Lung (tissue), 12 donors: Measurements from ENCODE around the gene MAP4K1. TPM values are rescaled to one million over a fixed set of nuclear protein-coding genes. Genes with fewer than 3 reads are reported as not detected.
"Not testable (repeated sequence)": the region's sequence is repeated elsewhere in the genome, so short reads cannot be mapped to it uniquely, and the experiment has no call there.

Experiments used
- ATAC-seq: fragments of 200-7000 bp; cut with Tn5 transposase; one replicate; pipeline ENCODE4 v1.9.1; 2020; ENCODE audit warnings: moderate number of reproducible peaks; ENCODE audit not compliant: insufficient read depth, low FRiP score
- DNase-seq, 3 donors: peaks; one replicate each; pipeline ENCODE4 v3.0.0-alpha.2; 2013 to 2017
- H3K27ac ChIP-seq, 2 donors: one replicate each; pipeline ENCODE4 v1.5.1; 2013; ENCODE audit warnings: mild to moderate bottlenecking in 2 of 2, moderate library complexity in 2 of 2, control low read depth in 1 of 2, inconsistent platforms in 1 of 2, low read depth in 1 of 2, low read length in 1 of 2
- H3K27me3 ChIP-seq, 3 donors: one replicate each; pipeline ENCODE4 v1.5.1; 2013; ENCODE audit warnings: low read length in 2 of 3; ENCODE audit not compliant: control insufficient read depth in 3 of 3, insufficient read depth in 3 of 3
- H3K36me3 ChIP-seq, 4 donors: one replicate each; pipeline ENCODE4 v1.5.1; 2013; ENCODE audit warnings: low read length in 4 of 4, mild to moderate bottlenecking in 1 of 4, moderate library complexity in 1 of 4; ENCODE audit not compliant: control insufficient read depth in 4 of 4, insufficient read depth in 4 of 4
- H3K4me1 ChIP-seq, 5 donors: one replicate each; pipeline ENCODE4 v1.5.1; 2013; ENCODE audit warnings: low read length in 5 of 5, mild to moderate bottlenecking in 2 of 5, moderate library complexity in 1 of 5; ENCODE audit not compliant: control insufficient read depth in 5 of 5, insufficient read depth in 5 of 5
- H3K4me3 ChIP-seq: one replicate; pipeline ENCODE4 v1.5.1; 2013; ENCODE audit warnings: mild to moderate bottlenecking, control low read depth, moderate library complexity
- H3K9ac ChIP-seq, 2 donors: one replicate each; pipeline ENCODE4 v1.5.1; 2013; ENCODE audit warnings: low read length in 2 of 2, control low read depth in 1 of 2; ENCODE audit not compliant: insufficient read depth in 1 of 2
- H3K9me3 ChIP-seq, 4 donors: one replicate each; pipeline ENCODE4 v1.5.1; 2013; ENCODE audit warnings: low read length in 3 of 4, mild to moderate bottlenecking in 1 of 4, moderate library complexity in 1 of 4; ENCODE audit not compliant: control insufficient read depth in 4 of 4, insufficient read depth in 3 of 4
- WGBS, 2 donors: extraction: QIAGEN DNeasy Blood & Tissue Kit; methylation state at CpG; one replicate each; pipeline ENCODE4 v1.1.7; 2013; 5-methylcytosine and 5-hydroxymethylcytosine counted together
- polyA plus RNA-seq, 2 donors: library from polyadenylated mRNA; stranded (reverse); fragments of 200-250 nt; gene quantifications; one replicate each; pipeline ENCODE4 v1.2.1, GENCODE V29; 2013
- total RNA-seq, 2 donors: library from RNA; depleted of rRNA in 1 of 2; stranded (reverse); fragments of >200 nt in 1 of 2; gene quantifications; one replicate each; pipeline ENCODE4 v1.2.1, GENCODE V29; 2014 to 2021
- TF ChIP-seq, protein P1 (sequence below): IDR thresholded peaks from 2 replicates; pipeline ENCODE4 v1.5.1; 2012; ENCODE audit warnings: mild to moderate bottlenecking; ENCODE audit errors: control extremely low read depth, extremely low read depth
- donor health status: control.
- donor health status: control.
- donor health status: Bipolar disorder and iron deficiency.
- donor health status: healthy.
- donor health status: DM: yes; HTN: yes; CAD: no.

MAP4K1 gene
- total and polyA plus RNA-seq, 4 donors = 4.0 to 13.1 (median 8.4) TPM

DNA sequence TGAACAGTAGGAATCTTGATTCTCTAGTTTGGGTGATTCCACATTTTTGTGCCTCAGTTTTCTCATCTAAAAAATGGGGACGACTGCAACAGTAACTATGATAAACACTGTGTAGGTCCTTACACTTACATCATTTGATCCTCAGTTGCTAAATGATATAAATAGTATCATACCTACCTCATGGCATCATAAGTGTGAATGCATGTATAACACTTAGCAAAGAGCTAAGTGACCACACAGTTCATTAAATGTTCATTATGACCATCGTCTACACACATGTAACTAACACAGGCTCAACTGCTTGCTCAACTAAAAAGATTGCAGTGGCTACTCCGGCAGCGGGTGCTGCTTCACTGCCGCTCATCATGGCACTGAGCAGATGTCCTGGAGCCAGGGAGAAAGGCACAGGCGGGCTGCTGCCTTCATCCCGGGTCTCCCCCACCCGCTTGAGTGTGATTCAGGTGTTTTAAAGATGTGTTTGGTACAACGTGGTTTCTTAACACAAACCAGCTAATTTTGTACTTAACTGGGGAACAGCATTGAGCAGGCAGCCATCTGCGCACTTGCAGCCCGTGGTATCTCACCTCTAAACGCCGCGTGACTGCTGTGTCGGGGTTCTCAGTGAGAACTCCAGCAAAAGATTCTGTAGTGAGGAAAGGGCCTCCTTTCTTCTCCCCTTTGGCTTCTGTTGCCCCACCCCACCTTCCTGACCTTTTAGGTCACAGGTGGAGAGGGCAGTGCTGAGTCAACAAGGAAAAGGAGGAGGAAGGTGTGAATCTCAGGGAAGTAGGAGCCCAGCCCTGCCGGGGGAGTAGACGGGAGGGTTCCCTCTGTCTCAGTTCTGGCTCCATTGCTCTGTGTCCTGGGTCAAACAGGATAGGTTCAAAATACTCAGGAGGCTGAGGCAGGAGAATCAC lies 18.0 kb upstream of the MAP4K1 start:
- TF ChIP-seq, protein P1, sequence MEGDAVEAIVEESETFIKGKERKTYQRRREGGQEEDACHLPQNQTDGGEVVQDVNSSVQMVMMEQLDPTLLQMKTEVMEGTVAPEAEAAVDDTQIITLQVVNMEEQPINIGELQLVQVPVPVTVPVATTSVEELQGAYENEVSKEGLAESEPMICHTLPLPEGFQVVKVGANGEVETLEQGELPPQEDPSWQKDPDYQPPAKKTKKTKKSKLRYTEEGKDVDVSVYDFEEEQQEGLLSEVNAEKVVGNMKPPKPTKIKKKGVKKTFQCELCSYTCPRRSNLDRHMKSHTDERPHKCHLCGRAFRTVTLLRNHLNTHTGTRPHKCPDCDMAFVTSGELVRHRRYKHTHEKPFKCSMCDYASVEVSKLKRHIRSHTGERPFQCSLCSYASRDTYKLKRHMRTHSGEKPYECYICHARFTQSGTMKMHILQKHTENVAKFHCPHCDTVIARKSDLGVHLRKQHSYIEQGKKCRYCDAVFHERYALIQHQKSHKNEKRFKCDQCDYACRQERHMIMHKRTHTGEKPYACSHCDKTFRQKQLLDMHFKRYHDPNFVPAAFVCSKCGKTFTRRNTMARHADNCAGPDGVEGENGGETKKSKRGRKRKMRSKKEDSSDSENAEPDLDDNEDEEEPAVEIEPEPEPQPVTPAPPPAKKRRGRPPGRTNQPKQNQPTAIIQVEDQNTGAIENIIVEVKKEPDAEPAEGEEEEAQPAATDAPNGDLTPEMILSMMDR = no peak
- H3K27me3 ChIP-seq = no peaks in the 10 kb centered on the region
- H3K27ac ChIP-seq = peak overlapping the region in 1 of 2 donors; percentile 55
- H3K36me3 ChIP-seq = peaks cover 3 to 14% (median 12%) of the 10 kb centered on the region in 4 donors
- WGBS, 2 donors = 90 to 91% methylated on average over 17 of the region's 17 CpGs
- no peak overlapping the region for H3K4me3 ChIP-seq
- no peak overlapping the region for H3K9ac ChIP-seq
- ATAC-seq (no peak), DNase-seq (no peak)
- peaks cover 0 to 2% (median 0%) of the 10 kb centered on the region in 4 donors for H3K9me3 ChIP-seq
- peaks cover 0 to 4% (median 0%) of the 10 kb centered on the region in 5 donors for H3K4me1 ChIP-seq

DNA sequence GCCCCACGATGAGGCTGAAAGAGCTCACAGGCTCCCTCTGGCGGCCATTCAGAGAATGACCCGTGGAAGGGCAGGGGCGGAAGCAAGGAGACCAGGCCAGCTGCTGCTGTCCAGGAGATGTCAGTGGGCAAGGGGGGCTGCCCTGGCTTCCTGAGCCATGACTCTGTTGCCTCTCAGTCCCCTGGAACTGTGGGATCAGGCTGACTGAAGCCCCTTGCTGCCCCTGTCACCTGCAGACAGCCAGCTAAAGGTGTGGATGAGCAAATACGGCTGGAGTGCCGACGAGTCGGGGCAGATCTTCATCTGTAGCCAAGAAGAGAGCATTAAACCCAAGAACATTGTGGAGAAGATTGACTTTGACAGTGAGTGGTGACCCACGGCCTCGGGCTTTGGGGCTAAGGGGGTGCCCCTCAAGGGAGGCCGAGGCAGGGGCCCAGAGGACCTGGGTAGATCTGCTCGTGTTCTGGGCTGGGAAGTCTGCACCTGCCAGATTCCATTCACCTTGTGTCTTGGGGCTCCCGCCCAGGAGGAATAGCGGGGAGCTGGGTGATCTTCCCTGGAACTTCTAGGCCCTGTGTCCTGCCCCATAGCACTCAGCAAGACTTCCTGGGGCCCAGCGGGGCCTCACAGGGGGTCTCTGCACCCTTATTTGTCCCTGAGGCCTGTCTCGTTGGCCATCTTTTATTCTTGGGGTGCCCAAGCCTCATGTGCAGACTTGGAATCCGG lies 17.2 kb upstream of the MAP4K1 start:
- 67 to 73% methylated on average over 17 of the region's 17 CpGs for WGBS, 2 donors
- Histone ChIP-seq H3K27me3 (no peaks in the 10 kb centered on the region), H3K27ac (peak overlapping the region in 1 of 2 donors; percentile 12), H3K4me1 (peaks cover 0 to 4% (median 0%) of the 10 kb centered on the region in 5 donors), H3K9me3 (peaks cover 0 to 2% (median 0%) of the 10 kb centered on the region in 4 donors), H3K9ac (no peak overlapping the region), H3K4me3 (no peak overlapping the region), H3K36me3 (peaks cover 3 to 16% (median 12%) of the 10 kb centered on the region in 4 donors)
- ATAC-seq (peak; percentile 36), DNase-seq (peak; percentile 75 to 83 (median 82))
- TF ChIP-seq, protein P1 = peak; percentile 82

DNA sequence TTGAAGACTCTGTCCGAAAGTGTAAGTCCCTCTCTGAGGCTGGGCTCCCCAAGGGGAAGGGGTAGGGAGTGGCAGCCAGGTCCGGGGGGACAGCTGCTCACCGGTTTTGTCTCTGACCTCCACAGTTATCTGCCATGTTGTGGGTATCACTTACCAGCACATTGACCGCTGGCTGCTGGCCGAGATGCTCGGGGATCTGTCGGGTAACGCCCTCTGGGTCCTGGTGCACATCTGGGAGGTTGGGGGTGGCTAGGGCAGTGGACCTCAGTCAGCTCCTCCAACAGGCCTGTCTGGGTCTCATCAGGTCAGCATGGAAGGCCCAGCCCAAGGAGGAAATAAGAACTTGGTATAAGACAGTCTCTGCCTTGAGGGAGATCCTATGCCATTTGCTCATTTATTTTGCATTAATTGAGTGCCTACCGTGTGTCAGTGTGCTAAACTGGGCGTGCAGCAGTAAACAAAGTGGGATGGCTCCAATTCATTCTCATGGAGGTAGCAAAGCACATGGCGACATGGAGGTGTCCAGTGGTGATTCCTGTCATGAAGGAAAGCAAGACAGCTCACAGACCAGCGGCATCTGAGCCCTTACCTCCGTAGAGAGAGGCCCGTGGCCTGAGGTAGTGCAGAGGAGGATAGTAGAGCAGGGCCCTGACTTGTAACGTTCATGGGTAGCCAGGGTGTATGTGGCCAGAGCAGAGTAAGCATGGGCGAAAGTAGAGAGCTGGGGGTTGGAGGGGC lies 14.9 kb upstream of the MAP4K1 start:
- Histone ChIP-seq H3K4me1 (peaks cover 0 to 4% (median 0%) of the 10 kb centered on the region in 5 donors), H3K4me3 (no peak overlapping the region), H3K9ac (no peak overlapping the region), H3K27me3 (no peaks in the 10 kb centered on the region), H3K36me3 (peaks cover 7 to 28% (median 19%) of the 10 kb centered on the region in 4 donors), H3K9me3 (peaks cover 0 to 2% (median 0%) of the 10 kb centered on the region in 4 donors), H3K27ac (no peak overlapping the region)
- DNase-seq = no peak
- TF ChIP-seq, protein P1 = no peak
- 94 to 95% methylated on average over 16 of the region's 16 CpGs for WGBS, 2 donors
- ATAC-seq = no peak

DNA sequence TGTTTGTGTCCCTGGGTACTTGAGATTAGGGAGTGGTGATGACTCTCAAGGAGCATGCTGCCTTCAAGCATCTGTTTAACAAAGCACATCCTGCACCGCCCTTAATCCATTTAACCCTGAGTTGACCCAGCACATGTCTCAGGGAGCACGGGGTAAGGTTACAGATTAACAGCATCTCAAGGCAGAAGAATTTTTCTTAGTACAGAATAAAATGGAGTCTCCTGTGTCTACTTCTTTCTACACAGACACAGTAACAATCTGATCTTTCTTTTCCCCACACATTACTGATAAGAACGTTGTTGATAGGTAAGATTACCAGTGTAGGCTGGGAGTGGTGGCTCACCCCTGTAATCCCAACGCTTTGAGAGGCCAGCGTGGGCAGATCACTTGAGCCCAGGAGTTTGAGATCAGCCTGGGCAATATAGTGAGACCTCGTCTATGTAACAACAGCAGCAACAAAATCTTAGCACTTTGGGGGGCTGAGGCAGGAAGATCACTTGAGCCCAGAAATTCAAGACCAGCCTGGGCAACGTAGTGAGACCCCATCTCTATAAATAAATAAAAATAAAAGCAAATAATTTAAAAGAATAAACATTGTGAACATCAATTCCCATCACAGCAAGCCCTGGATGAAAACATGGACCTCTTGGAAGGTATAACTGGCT lies 14.2 kb upstream of the MAP4K1 start:
- H3K27me3 ChIP-seq, H3K4me1 ChIP-seq, H3K9me3 ChIP-seq, DNase-seq, ATAC-seq, H3K4me3 ChIP-seq, H3K9ac ChIP-seq: not testable (repeated sequence)
- Histone ChIP-seq H3K36me3 (peaks cover 8 to 26% (median 20%) of the 10 kb centered on the region in 4 donors), H3K27ac (peak overlapping the region in 1 of 2 donors; percentile 59)
- WGBS, 2 donors = 59 to 77% methylated on average over 7 of the region's 7 CpGs

DNA sequence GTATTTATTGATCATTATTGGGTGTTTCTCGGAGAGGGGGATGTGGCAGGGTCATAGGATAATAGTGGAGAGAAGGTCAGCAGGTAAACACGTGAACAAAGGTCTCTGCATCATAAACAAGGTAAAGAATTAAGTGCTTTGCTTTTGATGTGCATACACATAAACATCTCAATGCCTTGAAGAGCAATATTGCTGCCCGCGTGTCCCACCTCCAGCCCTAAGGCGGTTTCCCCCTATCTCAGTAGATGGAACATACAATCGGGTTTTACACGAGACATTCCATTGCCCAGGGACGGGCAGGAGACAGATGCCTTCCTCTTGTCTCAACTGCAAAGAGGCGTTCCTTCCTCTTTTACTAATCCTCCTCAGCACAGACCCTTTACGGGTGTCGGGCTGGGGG lies 13.5 kb upstream of the MAP4K1 start:
- not testable (repeated sequence) for H3K9me3 ChIP-seq, DNase-seq, H3K4me3 ChIP-seq, ATAC-seq, H3K27me3 ChIP-seq, H3K4me1 ChIP-seq, H3K9ac ChIP-seq
- Histone ChIP-seq H3K36me3 (peaks cover 8 to 30% (median 21%) of the 10 kb centered on the region in 4 donors), H3K27ac (peak overlapping the region in 1 of 2 donors; percentile 49)
- 38 to 49% methylated on average over 11 of the region's 11 CpGs for WGBS, 2 donors
